Neutrophil (primary cell): ENCODE results near the gene GLA.

Source experiments
- H3K27ac ChIP-seq: fragments of 200-600 bp; sonication (generic); 2 replicates; pipeline ENCODE4 v1.5.1; 2016; ENCODE audit warnings: mild to moderate bottlenecking, moderate library complexity
- H3K27me3 ChIP-seq: fragments of 200-600 bp; sonication (generic); 2 replicates; pipeline ENCODE4 v1.6.0; 2016; ENCODE audit warnings: mild to moderate bottlenecking
- H3K36me3 ChIP-seq: fragments of 200-600 bp; sonication (generic); 2 replicates; pipeline ENCODE4 v1.5.1; 2017
- H3K4me1 ChIP-seq, 2 experiments: fragments of 200-600 bp in 1 of 2; sonication (generic) in 1 of 2; 1 replicate in 1 of 2; 2 replicates in 1 of 2; pipeline versions ENCODE4 v1.5.1 to v1.6.1; 2013 to 2016; ENCODE audit warnings: low read depth in 1 of 2, low read length in 1 of 2, mild to moderate bottlenecking in 1 of 2, moderate library complexity in 1 of 2; ENCODE audit not compliant: control insufficient read depth in 1 of 2, insufficient read depth in 1 of 2
- H3K4me3 ChIP-seq, 2 experiments: fragments of 200-600 bp in 1 of 2; sonication (generic) in 1 of 2; 1 replicate in 1 of 2; 2 replicates in 1 of 2; pipeline ENCODE4 v1.5.1; 2013 to 2016; ENCODE audit warnings: low read depth in 1 of 2, low read length in 1 of 2, mild to moderate bottlenecking in 1 of 2, moderate library complexity in 1 of 2
- H3K9me3 ChIP-seq: fragments of 200-600 bp; sonication (generic); 2 replicates; pipeline ENCODE4 v1.5.1; 2016
- CTCF ChIP-seq: fragments of 200-600 bp; sonication (generic); IDR thresholded peaks from 2 replicates; pipeline ENCODE4 v1.5.1; 2016; ENCODE audit warnings: antibody characterized with exemption

GLA gene

GRCh38 chrX:101365301-101365795 is 42.4 kb downstream of the GLA start:
- no peak for TF ChIP-seq CTCF
- Histone ChIP-seq H3K36me3 (peaks cover 85% of the 10 kb centered on the region), H3K4me3 (no peak overlapping the region), H3K27me3 (no peaks in the 10 kb centered on the region), H3K27ac (no peak overlapping the region), H3K4me1 (no peaks in the 10 kb centered on the region), H3K9me3 (no peaks in the 10 kb centered on the region)

- H3K27ac ChIP-seq = no peak overlapping the region
- no peak overlapping the region for H3K4me3 ChIP-seq
- no peaks in the 10 kb centered on the region for H3K4me1 ChIP-seq
- no peaks in the 10 kb centered on the region for H3K9me3 ChIP-seq
- TF ChIP-seq CTCF = no peak
- no peaks in the 10 kb centered on the region for H3K27me3 ChIP-seq
- peaks cover 87% of the 10 kb centered on the region for H3K36me3 ChIP-seq
Measured at GRCh38 chrX:101362757-101363156, 45.0 kb downstream of the GLA start.

GRCh38 chrX:101362116-101362515 is 45.6 kb downstream of the GLA start:
- H3K27me3 ChIP-seq = no peaks in the 10 kb centered on the region
- TF ChIP-seq CTCF = no peak
- H3K9me3 ChIP-seq = no peaks in the 10 kb centered on the region
- peaks cover 87% of the 10 kb centered on the region for H3K36me3 ChIP-seq
- H3K4me1 ChIP-seq = no peaks in the 10 kb centered on the region
- no peak overlapping the region for H3K4me3 ChIP-seq
- no peak overlapping the region for H3K27ac ChIP-seq

- Histone ChIP-seq H3K9me3 (no peaks in the 10 kb centered on the region), H3K36me3 (peaks cover 87% of the 10 kb centered on the region), H3K4me3 (no peak overlapping the region), H3K27ac (no peak overlapping the region), H3K27me3 (no peaks in the 10 kb centered on the region), H3K4me1 (no peaks in the 10 kb centered on the region)
- TF ChIP-seq CTCF = no peak
Measured at GRCh38 chrX:101360390-101360789, 47.3 kb downstream of the GLA start.

- H3K36me3 ChIP-seq = peaks cover 87% of the 10 kb centered on the region
- H3K27me3 ChIP-seq = no peaks in the 10 kb centered on the region
- H3K9me3 ChIP-seq = no peaks in the 10 kb centered on the region
- H3K4me3 ChIP-seq = no peak overlapping the region
- no peak for TF ChIP-seq CTCF
- no peak overlapping the region for H3K27ac ChIP-seq
- no peaks in the 10 kb centered on the region for H3K4me1 ChIP-seq
Measured at GRCh38 chrX:101359966-101360365, 47.8 kb downstream of the GLA start.
